ENCODE measurements around the gene FAM131A.

GRCh38 chr3:184314363-184314699 lies 23.1 kb upstream of the FAM131A start, which contains the start of gene EIF4G1:
- TF ChIP-seq CTCF (conservative IDR thresholded peaks at IDR 0.05; ENCODE audit: low read length) (no peak), EZH2phosphoT487 (IDR thresholded peaks at IDR 0.05; ENCODE audit: borderline replicate concordance, low read depth, low read length) (no peak)
